GM23338 (cell line): ENCODE measurements around the gene RNF141. TPM values are rescaled to one million over a fixed set of nuclear protein-coding genes. Genes with fewer than 3 reads are reported as not detected.

Experiments used
- ATAC-seq: fragments of 200-7000 bp; cut with Tn5 transposase; 3 replicates; pipeline ENCODE4 v1.9.1; 2020
- DNase-seq: peaks from one replicate; pipeline ENCODE4 v3.0.0-alpha.2; 2015; ENCODE audit warnings: low spot score
- H2AFZ ChIP-seq: fragments of 200-600 bp; sonication (generic); 2 replicates; pipeline ENCODE4 v1.8.0; 2016; ENCODE audit warnings: antibody characterized with exemption, mild to moderate bottlenecking, moderate library complexity
- H3F3A ChIP-seq: fragments of 200-600 bp; sonication (generic); replicated peaks from 2 replicates; pipeline ENCODE4 v1.8.0; 2017; ENCODE audit warnings: antibody characterized with exemption, mixed run types, low read depth
- H3K27ac ChIP-seq: fragments of 200-600 bp; sonication (generic); 2 replicates; pipeline ENCODE4 v1.6.1; 2016; ENCODE audit warnings: low read depth
- H3K27me3 ChIP-seq: fragments of 200-600 bp; sonication (generic); 2 replicates; pipeline ENCODE4 v1.8.0; 2016; ENCODE audit warnings: mild to moderate bottlenecking, mixed run types, moderate library complexity; ENCODE audit not compliant: insufficient read depth
- H3K36me3 ChIP-seq: fragments of 200-600 bp; sonication (generic); 2 replicates; pipeline ENCODE4 v1.8.0; 2016; ENCODE audit warnings: mild to moderate bottlenecking; ENCODE audit not compliant: insufficient read depth
- H3K4me1 ChIP-seq: fragments of 200-600 bp; sonication (generic); 2 replicates; pipeline ENCODE4 v1.8.0; 2016; ENCODE audit warnings: mild to moderate bottlenecking, moderate library complexity; ENCODE audit not compliant: insufficient read depth
- H3K4me2 ChIP-seq: fragments of 200-600 bp; sonication (generic); 2 replicates; pipeline ENCODE4 v1.7.1; 2017; ENCODE audit warnings: mixed run types
- H3K4me3 ChIP-seq: fragments of 200-600 bp; sonication (generic); 2 replicates; pipeline ENCODE4 v1.6.1; 2016; ENCODE audit warnings: mixed run types
- H3K79me2 ChIP-seq: fragments of 200-600 bp; sonication (generic); replicated peaks from 2 replicates; pipeline ENCODE4 v1.8.0; 2017; ENCODE audit warnings: mild to moderate bottlenecking; ENCODE audit not compliant: insufficient read depth
- H3K9me2 ChIP-seq: fragments of 200-600 bp; sonication (generic); 2 replicates; pipeline ENCODE4 v1.8.0; 2017; ENCODE audit not compliant: insufficient read depth
- H4K20me1 ChIP-seq: fragments of 200-600 bp; sonication (generic); replicated peaks from 2 replicates; pipeline ENCODE4 v1.8.0; 2017; ENCODE audit warnings: mild to moderate bottlenecking; ENCODE audit not compliant: insufficient read depth
- H3K27ac Mint-ChIP-seq: 2 replicates; pipeline ENCODE4 v1.8.0; 2020; ENCODE audit warnings: inconsistent platforms, mild to moderate bottlenecking, moderate library complexity, mixed read lengths
- H3K27me3 Mint-ChIP-seq: 3 replicates; pipeline ENCODE4 v1.8.0; 2022; ENCODE audit warnings: low read depth, mild to moderate bottlenecking, moderate library complexity, mixed read lengths, inconsistent platforms; ENCODE audit not compliant: insufficient read depth, poor library complexity
- H3K36me3 Mint-ChIP-seq: 3 replicates; pipeline ENCODE4 v1.8.0; 2021; ENCODE audit warnings: low read depth, mild to moderate bottlenecking, inconsistent platforms, moderate library complexity, mixed read lengths
- H3K4me1 Mint-ChIP-seq: 3 replicates; pipeline ENCODE4 v1.8.0; 2020; ENCODE audit warnings: mild to moderate bottlenecking, inconsistent platforms, mixed read lengths
- H3K4me3 Mint-ChIP-seq: 3 replicates; pipeline ENCODE4 v1.8.0; 2021; ENCODE audit warnings: moderate library complexity, mild to moderate bottlenecking, inconsistent platforms, mixed read lengths
- H3K9me3 Mint-ChIP-seq: 3 replicates; pipeline ENCODE4 v1.8.0; 2020; ENCODE audit warnings: moderate library complexity, mild to moderate bottlenecking, inconsistent platforms, mixed read lengths
- CREB1 ChIP-seq: fragments of 250-450 bp; sonication (Bioruptor Pico); IDR thresholded peaks from 2 replicates; pipeline ENCODE4 v1.5.0; 2020; ENCODE audit warnings: low read depth, mild to moderate bottlenecking, moderate library complexity
- ETS1 ChIP-seq: IDR thresholded peaks from 2 replicates; pipeline ENCODE4 v1.6.1; 2016; ENCODE audit warnings: antibody characterized with exemption
- EZH2 ChIP-seq: fragments of 200-600 bp; sonication (generic); IDR thresholded peaks from one replicate; pipeline ENCODE4 v1.8.0; 2017; ENCODE audit warnings: antibody characterized with exemption, mild to moderate bottlenecking, low read depth; ENCODE audit not compliant: unreplicated experiment
- EZH2phosphoT487 ChIP-seq: fragments of 200-600 bp; sonication (generic); IDR thresholded peaks from one replicate; pipeline ENCODE4 v1.8.1; 2018; ENCODE audit warnings: antibody characterized with exemption; ENCODE audit not compliant: unreplicated experiment
- JUNB ChIP-seq: IDR thresholded peaks from one replicate; pipeline ENCODE4 v1.6.1; 2016; ENCODE audit warnings: antibody characterized with exemption; ENCODE audit not compliant: unreplicated experiment
- NANOG ChIP-seq: IDR thresholded peaks from 2 replicates; pipeline ENCODE4 v1.6.1; 2016; ENCODE audit warnings: antibody characterized with exemption, borderline replicate concordance
- POLR2AphosphoS5 ChIP-seq: IDR thresholded peaks from 2 replicates; pipeline ENCODE4 v1.6.1; 2016; ENCODE audit warnings: antibody characterized with exemption, low read depth
- REST ChIP-seq: IDR thresholded peaks from one replicate; pipeline ENCODE4 v1.6.1; 2018; ENCODE audit warnings: antibody characterized with exemption; ENCODE audit not compliant: unreplicated experiment
- STAT1 ChIP-seq: IDR thresholded peaks from one replicate; pipeline ENCODE4 v1.6.1; 2016; ENCODE audit warnings: antibody characterized with exemption; ENCODE audit not compliant: unreplicated experiment
- ZNF114 ChIP-seq: fragments of 250-450 bp; sonication (Bioruptor Pico); IDR thresholded peaks from 2 replicates; pipeline ENCODE4 v1.5.0; 2020; ENCODE audit warnings: mild to moderate bottlenecking, moderate library complexity
- ZNF331 ChIP-seq: fragments of 250-450 bp; sonication (Bioruptor Pico); IDR thresholded peaks from 2 replicates; pipeline ENCODE4 v1.5.0; 2020; ENCODE audit warnings: low read depth, mild to moderate bottlenecking, moderate library complexity
- ZNF462 ChIP-seq: fragments of 250-450 bp; sonication (Bioruptor Pico); IDR thresholded peaks from 2 replicates; pipeline ENCODE4 v1.5.0; 2020; ENCODE audit warnings: mild to moderate bottlenecking, moderate library complexity
- polyA plus RNA-seq: library from polyadenylated mRNA; unstranded; fragments of >200 nt; fragmentation: Nextera tagmentation; extraction: Ambion mirVana; gene quantifications from 2 replicates; pipeline ENCODE4 v1.2.1, GENCODE V29; 2016
- total RNA-seq: library from RNA; depleted of rRNA; stranded (reverse); fragments of >200 nt; shearing (Covaris generic); gene quantifications from 2 replicates; pipeline ENCODE4 v1.2.3, GENCODE V29; 2014
- TF ChIP-seq, protein P1 (sequence below), 2 experiments: fragments of 200-600 bp in 1 of 2; sonication (generic) in 1 of 2; conservative IDR thresholded peaks; 2 replicates each; pipeline versions ENCODE4 v1.5.1 to v1.6.1; 2016 to 2017; ENCODE audit warnings: antibody characterized with exemption in 2 of 2, low read depth in 2 of 2, mild to moderate bottlenecking in 2 of 2, moderate library complexity in 1 of 2

RNF141 gene
- total and polyA plus RNA-seq, 2 experiments from 2014 or later: 11.4 to 26.9 TPM

- DNase-seq: no peak
- Histone ChIP-seq H3K4me3 (no peak overlapping the region), H3K36me3 (no peaks in the 10 kb centered on the region), H3K79me2 (no peaks in the 10 kb centered on the region), H3K27ac (no peak overlapping the region), H3K4me1 (peaks cover 19% of the 10 kb centered on the region), H3K27me3 (no peaks in the 10 kb centered on the region), H3F3A (no peaks in the 10 kb centered on the region), H2AFZ (no peak overlapping the region), H4K20me1 (no peaks in the 10 kb centered on the region), H3K4me2 (no peak overlapping the region), H3K9me2 (peaks cover 11% of the 10 kb centered on the region; the same call in 1 of the 2 replicates)
- ATAC-seq: no peak
- H3K4me1 Mint-ChIP-seq: peaks cover 15% of the 10 kb centered on the region
- TF ChIP-seq POLR2AphosphoS5 (no peak), STAT1 (no peak), EZH2 (no peak), ZNF331 (CRISPR knock-in tag) (no peak), CREB1 (CRISPR knock-in tag) (no peak), ETS1 (no peak), EZH2phosphoT487 (no peak), REST (no peak), ZNF462 (CRISPR knock-in tag) (no peak), ZNF114 (no peak), JUNB (no peak), NANOG (no peak)
- TF ChIP-seq, protein P1, sequence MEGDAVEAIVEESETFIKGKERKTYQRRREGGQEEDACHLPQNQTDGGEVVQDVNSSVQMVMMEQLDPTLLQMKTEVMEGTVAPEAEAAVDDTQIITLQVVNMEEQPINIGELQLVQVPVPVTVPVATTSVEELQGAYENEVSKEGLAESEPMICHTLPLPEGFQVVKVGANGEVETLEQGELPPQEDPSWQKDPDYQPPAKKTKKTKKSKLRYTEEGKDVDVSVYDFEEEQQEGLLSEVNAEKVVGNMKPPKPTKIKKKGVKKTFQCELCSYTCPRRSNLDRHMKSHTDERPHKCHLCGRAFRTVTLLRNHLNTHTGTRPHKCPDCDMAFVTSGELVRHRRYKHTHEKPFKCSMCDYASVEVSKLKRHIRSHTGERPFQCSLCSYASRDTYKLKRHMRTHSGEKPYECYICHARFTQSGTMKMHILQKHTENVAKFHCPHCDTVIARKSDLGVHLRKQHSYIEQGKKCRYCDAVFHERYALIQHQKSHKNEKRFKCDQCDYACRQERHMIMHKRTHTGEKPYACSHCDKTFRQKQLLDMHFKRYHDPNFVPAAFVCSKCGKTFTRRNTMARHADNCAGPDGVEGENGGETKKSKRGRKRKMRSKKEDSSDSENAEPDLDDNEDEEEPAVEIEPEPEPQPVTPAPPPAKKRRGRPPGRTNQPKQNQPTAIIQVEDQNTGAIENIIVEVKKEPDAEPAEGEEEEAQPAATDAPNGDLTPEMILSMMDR (conservative IDR thresholded peaks at IDR 0.05; ENCODE audit: low read depth in 2 of 2): no peak
- H3K27me3 Mint-ChIP-seq: peaks cover 3% of the 10 kb centered on the region
- no peak overlapping the region for H3K27ac Mint-ChIP-seq
- H3K36me3 Mint-ChIP-seq: no peaks in the 10 kb centered on the region
- H3K4me3 Mint-ChIP-seq: no peak overlapping the region
- no peaks in the 10 kb centered on the region for H3K9me3 Mint-ChIP-seq
Measured at GRCh38 chr11:10573028-10573427, 32.0 kb upstream of the RNF141 start.
